NCI-H774 (cell line): ENCODE data around the gene LCTL.
"Not testable (repeated sequence)": the region's sequence is repeated elsewhere in the genome, so short reads cannot be mapped to it uniquely, and the experiment has no call there.

Experiments used
- DNase-seq: peaks from one replicate; lab custom pipeline; 2025; lab: John Stamatoyannopoulos, UW

LCTL gene

GRCh38 chr15:66591322-66591862 is 25.6 kb upstream of the LCTL start:
- DNase-seq: no peak

- DNase-seq: no peak
Measured at GRCh38 chr15:66590435-66590834, 24.6 kb upstream of the LCTL start.

GRCh38 chr15:66589429-66589828 is 23.6 kb upstream of the LCTL start:
- not testable (repeated sequence) for DNase-seq

GRCh38 chr15:66588971-66589370 is 23.2 kb upstream of the LCTL start:
- no peak for DNase-seq

- no peak for DNase-seq
Measured at GRCh38 chr15:66588537-66588936, 22.7 kb upstream of the LCTL start.

- no peak for DNase-seq
Measured at GRCh38 chr15:66587749-66588148, 22.0 kb upstream of the LCTL start.

- DNase-seq: no peak
Measured at GRCh38 chr15:66587020-66587419, 21.2 kb upstream of the LCTL start.

GRCh38 chr15:66586155-66586976 is 20.6 kb upstream of the LCTL start:
- DNase-seq: no peak

- DNase-seq: no peak
Measured at GRCh38 chr15:66581972-66582537, 16.3 kb upstream of the LCTL start.

GRCh38 chr15:66580643-66581042 is 14.8 kb upstream of the LCTL start:
- DNase-seq: no peak

- no peak for DNase-seq
Measured at GRCh38 chr15:66578286-66578875, 12.6 kb upstream of the LCTL start.

GRCh38 chr15:66574596-66574950 is 8.8 kb upstream of the LCTL start:
- DNase-seq: no peak

- DNase-seq: no peak
Measured at GRCh38 chr15:66573719-66574595, 8.2 kb upstream of the LCTL start.

GRCh38 chr15:66573348-66573718 is 7.5 kb upstream of the LCTL start:
- no peak for DNase-seq

- no peak for DNase-seq
Measured at GRCh38 chr15:66572146-66572545, 6.3 kb upstream of the LCTL start.

- no peak for DNase-seq
Measured at GRCh38 chr15:66570842-66571478, 5.2 kb upstream of the LCTL start.

- DNase-seq: no peak
Measured at GRCh38 chr15:66570327-66570726, 4.5 kb upstream of the LCTL start.

- DNase-seq: no peak
Measured at GRCh38 chr15:66569461-66570137, 3.8 kb upstream of the LCTL start.

- DNase-seq: no peak
Measured at GRCh38 chr15:66567897-66568296, 2.1 kb upstream of the LCTL start.

- peak; percentile 70 for DNase-seq
Measured at GRCh38 chr15:66566963-66567531, 1.2 kb upstream of the LCTL start.

- no peak for DNase-seq
Measured at GRCh38 chr15:66565141-66565641, 607 bp downstream of the LCTL start.
